ENCODE results near the gene SUMO2. TPM values are rescaled to one million over a fixed set of nuclear protein-coding genes. Genes with fewer than 3 reads are reported as not detected.

The SUMO2 gene
- total and polyA plus RNA-seq, 9 of the 15 experiments (the other 6 are each of a cell fraction or from before 2014, with no cell fraction given): 157 to 733 (median 419) TPM

- TF ChIP-seq SAFB2 (IDR thresholded peaks at IDR 0.05; ENCODE audit: borderline replicate concordance, low read depth, low read length, severe bottlenecking): no peak
- TF ChIP-seq SRSF9 (IDR thresholded peaks at IDR 0.05; ENCODE audit: borderline replicate concordance, low read depth, low read length): no peak
- TF ChIP-seq SAP30 (IDR thresholded peaks at IDR 0.05; ENCODE audit: borderline replicate concordance, insufficient read depth, low read depth, low read length, poor library complexity, severe bottlenecking): no peak
- no peak for TF ChIP-seq FUS (optimal IDR thresholded peaks at IDR 0.05; ENCODE audit: low read depth, low read length)
- TF ChIP-seq, protein P1, sequence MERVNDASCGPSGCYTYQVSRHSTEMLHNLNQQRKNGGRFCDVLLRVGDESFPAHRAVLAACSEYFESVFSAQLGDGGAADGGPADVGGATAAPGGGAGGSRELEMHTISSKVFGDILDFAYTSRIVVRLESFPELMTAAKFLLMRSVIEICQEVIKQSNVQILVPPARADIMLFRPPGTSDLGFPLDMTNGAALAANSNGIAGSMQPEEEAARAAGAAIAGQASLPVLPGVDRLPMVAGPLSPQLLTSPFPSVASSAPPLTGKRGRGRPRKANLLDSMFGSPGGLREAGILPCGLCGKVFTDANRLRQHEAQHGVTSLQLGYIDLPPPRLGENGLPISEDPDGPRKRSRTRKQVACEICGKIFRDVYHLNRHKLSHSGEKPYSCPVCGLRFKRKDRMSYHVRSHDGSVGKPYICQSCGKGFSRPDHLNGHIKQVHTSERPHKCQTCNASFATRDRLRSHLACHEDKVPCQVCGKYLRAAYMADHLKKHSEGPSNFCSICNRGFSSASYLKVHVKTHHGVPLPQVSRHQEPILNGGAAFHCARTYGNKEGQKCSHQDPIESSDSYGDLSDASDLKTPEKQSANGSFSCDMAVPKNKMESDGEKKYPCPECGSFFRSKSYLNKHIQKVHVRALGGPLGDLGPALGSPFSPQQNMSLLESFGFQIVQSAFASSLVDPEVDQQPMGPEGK (CRISPR knock-in tag; IDR thresholded peaks at IDR 0.05; ENCODE audit: borderline replicate concordance): no peak
- TF ChIP-seq, protein P2, sequence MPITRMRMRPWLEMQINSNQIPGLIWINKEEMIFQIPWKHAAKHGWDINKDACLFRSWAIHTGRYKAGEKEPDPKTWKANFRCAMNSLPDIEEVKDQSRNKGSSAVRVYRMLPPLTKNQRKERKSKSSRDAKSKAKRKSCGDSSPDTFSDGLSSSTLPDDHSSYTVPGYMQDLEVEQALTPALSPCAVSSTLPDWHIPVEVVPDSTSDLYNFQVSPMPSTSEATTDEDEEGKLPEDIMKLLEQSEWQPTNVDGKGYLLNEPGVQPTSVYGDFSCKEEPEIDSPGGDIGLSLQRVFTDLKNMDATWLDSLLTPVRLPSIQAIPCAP (CRISPR knock-in tag; IDR thresholded peaks at IDR 0.05; ENCODE audit: borderline replicate concordance): no peak
- TF ChIP-seq ZNF639 (CRISPR knock-in tag; conservative IDR thresholded peaks at IDR 0.05 in 1 of 2, IDR thresholded peaks at IDR 0.05 in 1 of 2): peak in 1 of 2 experiments; percentile 75; a peak in 1 of 4 replicates
- TF ChIP-seq, protein P3, sequence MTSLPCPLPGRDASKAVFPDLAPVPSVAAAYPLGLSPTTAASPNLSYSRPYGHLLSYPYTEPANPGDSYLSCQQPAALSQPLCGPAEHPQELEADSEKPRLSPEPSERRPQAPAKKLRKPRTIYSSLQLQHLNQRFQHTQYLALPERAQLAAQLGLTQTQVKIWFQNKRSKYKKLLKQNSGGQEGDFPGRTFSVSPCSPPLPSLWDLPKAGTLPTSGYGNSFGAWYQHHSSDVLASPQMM (CRISPR knock-in tag; IDR thresholded peaks at IDR 0.05): no peak
- TF ChIP-seq EGR1 (conservative IDR thresholded peaks at IDR 0.05): no peak
- TF ChIP-seq ZBTB26 (CRISPR knock-in tag; IDR thresholded peaks at IDR 0.05): 0 out of 2 replicates have a peak, but pooled peaks have one; percentile 4
- TF ChIP-seq, protein P4, sequence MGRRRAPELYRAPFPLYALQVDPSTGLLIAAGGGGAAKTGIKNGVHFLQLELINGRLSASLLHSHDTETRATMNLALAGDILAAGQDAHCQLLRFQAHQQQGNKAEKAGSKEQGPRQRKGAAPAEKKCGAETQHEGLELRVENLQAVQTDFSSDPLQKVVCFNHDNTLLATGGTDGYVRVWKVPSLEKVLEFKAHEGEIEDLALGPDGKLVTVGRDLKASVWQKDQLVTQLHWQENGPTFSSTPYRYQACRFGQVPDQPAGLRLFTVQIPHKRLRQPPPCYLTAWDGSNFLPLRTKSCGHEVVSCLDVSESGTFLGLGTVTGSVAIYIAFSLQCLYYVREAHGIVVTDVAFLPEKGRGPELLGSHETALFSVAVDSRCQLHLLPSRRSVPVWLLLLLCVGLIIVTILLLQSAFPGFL (CRISPR knock-in tag; IDR thresholded peaks at IDR 0.05): no peak
- no peak for TF ChIP-seq KLF6 (CRISPR knock-in tag; IDR thresholded peaks at IDR 0.05; ENCODE audit: borderline replicate concordance)
- TF ChIP-seq CBX8 (IDR thresholded peaks at IDR 0.05; ENCODE audit: borderline replicate concordance, extremely low read depth, low read depth, low read length, poor library complexity, severe bottlenecking): no peak
- no peak for TF ChIP-seq TCFL5 (CRISPR knock-in tag; conservative IDR thresholded peaks at IDR 0.05)
- no peak for TF ChIP-seq HDAC8 (tag; IDR thresholded peaks at IDR 0.05)
- no peak for TF ChIP-seq HMG20A (CRISPR knock-in tag; conservative IDR thresholded peaks at IDR 0.05)
- no peak for TF ChIP-seq ZBTB1 (CRISPR knock-in tag; IDR thresholded peaks at IDR 0.05; ENCODE audit: borderline replicate concordance, low read depth)
- TF ChIP-seq ZNF143 (CRISPR knock-in tag; IDR thresholded peaks at IDR 0.05): no peak
Observed at GRCh38 chr17:75124041-75124818, 58.5 kb downstream of the SUMO2 start (continued).

Data from K562 (cell line).